ENCODE results near the gene BCLAF1. TPM values are rescaled to one million over a fixed set of nuclear protein-coding genes. Genes with fewer than 3 reads are reported as not detected.

Gene BCLAF1
- total and polyA plus RNA-seq, 9 of the 15 experiments (the other 6 are each of a cell fraction or from before 2014, with no cell fraction given), result 65.4 to 286 (median 165) TPM

- 0 out of 2 replicates have a peak, but pooled peaks have one; percentile 16 for TF ChIP-seq EP400 (IDR thresholded peaks at IDR 0.05)
Observed at GRCh38 chr6:136307351-136307750, 17.7 kb upstream of the BCLAF1 start (continued).

GRCh38 chr6:136306466-136306865, 16.8 kb upstream of the BCLAF1 start:
- Histone ChIP-seq H3K4me1 (replicated peaks in 1 of 2; ENCODE audit: control insufficient read depth in 2 of 2, insufficient read depth in 2 of 2, low read length in 2 of 2) (peaks cover 0 to 4% of the 10 kb centered on the region in 2 experiments; a peak in 2 of 5 replicates), H2AFZ (ENCODE audit: low read depth, low read length) (0 out of 2 replicates have a peak overlapping the region, but pooled peaks have one; percentile 9), H3K36me3 (ENCODE audit: control insufficient read depth, insufficient read depth, low read length) (no peaks in the 10 kb centered on the region), H3K4me3 (no peak overlapping the region), H3K9me1 (ENCODE audit: control insufficient read depth, insufficient read depth, low read length) (no peaks in the 10 kb centered on the region), H3K27ac (ENCODE audit: extremely low read depth, low read depth, low read length) (no peak overlapping the region), H3K9ac (ENCODE audit: insufficient read depth in 1 of 2, low read depth in 2 of 2, low read length in 2 of 2) (no peak overlapping the region), H3K9me3 (replicated peaks; ENCODE audit: control insufficient read depth, insufficient read depth, low read depth, low read length) (no peaks in the 10 kb centered on the region), H3K27me3 (ENCODE audit: control insufficient read depth in 2 of 2, insufficient read depth in 2 of 2, low read length in 2 of 2) (no peaks in the 10 kb centered on the region; a peak in 1 of 5 replicates), H3K4me2 (ENCODE audit: insufficient read depth, low read length) (no peak overlapping the region), H3K79me2 (ENCODE audit: control insufficient read depth, insufficient read depth, low read length) (no peaks in the 10 kb centered on the region), H4K20me1 (replicated peaks; ENCODE audit: control insufficient read depth, insufficient read depth, low read length) (no peaks in the 10 kb centered on the region)
- CTCF ChIA-PET (ENCODE audit: low intra/inter-chr PET ratio), result no interaction called here
- ATAC-seq, result no peak
- FAIRE-seq, result no peak
- TF ChIP-seq ZNF24 (IDR thresholded peaks at IDR 0.05) (no peak), ZNF75A (CRISPR knock-in tag; IDR thresholded peaks at IDR 0.05) (no peak), BCLAF1 (IDR thresholded peaks at IDR 0.05; ENCODE audit: borderline replicate concordance in 1 of 2, control insufficient read depth in 1 of 2, low read depth in 2 of 2, low read length in 1 of 2) (no peak)
- 26% methylated on average over 1 of the region's 1 CpG for WGBS (ENCODE audit: insufficient coverage, low coverage, missing lambda C conversion rate)
- in situ Hi-C loops (cut with MboI) (no loop called here), intact Hi-C loops (cut with micrococcal nuclease) (no loop called here)
- BruUV-seq (replicated peaks), result no TSS peak
- DNase-seq (ENCODE audit: extremely low read depth in 1 of 4, low spot score in 3 of 4), result no peak
- POLR2A ChIA-PET, result interaction anchor here (1.4 to 4.6 kb wide), 2 partner anchors 11 to 16 kb away, joined by 4 to 28 read pairs; partner anchors contain the start of gene BCLAF1
